ENCODE measurements around the gene SHB. TPM values are rescaled to one million over a fixed set of nuclear protein-coding genes. Genes with fewer than 3 reads are reported as not detected.

The SHB gene
- total RNA-seq, 2 donors from 2014 or later = 33.9 to 39.9 TPM

- Histone ChIP-seq H3K4me3 (no peak overlapping the region), H3K27ac (peak overlapping the region; percentile 82 to 92), H3K9me3 (no peaks in the 10 kb centered on the region), H3K27me3 (no peaks in the 10 kb centered on the region), H3K36me3 (no peaks in the 10 kb centered on the region), H3K4me1 (peaks cover 0 to 86% of the 10 kb centered on the region in 2 donors)
- DNase-seq (ENCODE audit: low spot score) = no peak
- TF ChIP-seq, protein P1, sequence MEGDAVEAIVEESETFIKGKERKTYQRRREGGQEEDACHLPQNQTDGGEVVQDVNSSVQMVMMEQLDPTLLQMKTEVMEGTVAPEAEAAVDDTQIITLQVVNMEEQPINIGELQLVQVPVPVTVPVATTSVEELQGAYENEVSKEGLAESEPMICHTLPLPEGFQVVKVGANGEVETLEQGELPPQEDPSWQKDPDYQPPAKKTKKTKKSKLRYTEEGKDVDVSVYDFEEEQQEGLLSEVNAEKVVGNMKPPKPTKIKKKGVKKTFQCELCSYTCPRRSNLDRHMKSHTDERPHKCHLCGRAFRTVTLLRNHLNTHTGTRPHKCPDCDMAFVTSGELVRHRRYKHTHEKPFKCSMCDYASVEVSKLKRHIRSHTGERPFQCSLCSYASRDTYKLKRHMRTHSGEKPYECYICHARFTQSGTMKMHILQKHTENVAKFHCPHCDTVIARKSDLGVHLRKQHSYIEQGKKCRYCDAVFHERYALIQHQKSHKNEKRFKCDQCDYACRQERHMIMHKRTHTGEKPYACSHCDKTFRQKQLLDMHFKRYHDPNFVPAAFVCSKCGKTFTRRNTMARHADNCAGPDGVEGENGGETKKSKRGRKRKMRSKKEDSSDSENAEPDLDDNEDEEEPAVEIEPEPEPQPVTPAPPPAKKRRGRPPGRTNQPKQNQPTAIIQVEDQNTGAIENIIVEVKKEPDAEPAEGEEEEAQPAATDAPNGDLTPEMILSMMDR (IDR thresholded peaks at IDR 0.05) = no peak
Observed at GRCh38 chr9:37995961-37996818, 72.8 kb downstream of the SHB start.

GRCh38 chr9:37995348-37995737 is 73.7 kb downstream of the SHB start:
- H3K9me3 ChIP-seq = no peaks in the 10 kb centered on the region
- H3K36me3 ChIP-seq = no peaks in the 10 kb centered on the region
- H3K27ac ChIP-seq = peak overlapping the region; percentile 82 to 92
- H3K4me3 ChIP-seq = no peak overlapping the region
- no peaks in the 10 kb centered on the region for H3K27me3 ChIP-seq
- DNase-seq (ENCODE audit: low spot score) = no peak
- TF ChIP-seq, protein P1 (IDR thresholded peaks at IDR 0.05) = no peak
- peaks cover 0 to 83% of the 10 kb centered on the region in 2 donors for H3K4me1 ChIP-seq

GRCh38 chr9:37994639-37995347 is 74.2 kb downstream of the SHB start:
- TF ChIP-seq, protein P1 (IDR thresholded peaks at IDR 0.05) = no peak
- peaks cover 0 to 83% of the 10 kb centered on the region in 2 donors for H3K4me1 ChIP-seq
- no peaks in the 10 kb centered on the region for H3K9me3 ChIP-seq
- peak overlapping the region; percentile 82 to 92 for H3K27ac ChIP-seq
- H3K36me3 ChIP-seq = no peaks in the 10 kb centered on the region
- no peak overlapping the region for H3K4me3 ChIP-seq
- peak; percentile 89 for DNase-seq (ENCODE audit: low spot score)
- no peaks in the 10 kb centered on the region for H3K27me3 ChIP-seq

GRCh38 chr9:37992924-37993349 is 76.1 kb downstream of the SHB start:
- no peaks in the 10 kb centered on the region for H3K9me3 ChIP-seq
- H3K27me3 ChIP-seq = no peaks in the 10 kb centered on the region
- no peaks in the 10 kb centered on the region for H3K36me3 ChIP-seq
- DNase-seq (ENCODE audit: low spot score) = no peak
- peak overlapping the region; percentile 82 to 92 for H3K27ac ChIP-seq
- TF ChIP-seq, protein P1 (IDR thresholded peaks at IDR 0.05) = no peak
- H3K4me3 ChIP-seq = no peak overlapping the region
- peaks cover 0 to 79% of the 10 kb centered on the region in 2 donors for H3K4me1 ChIP-seq

DNA sequence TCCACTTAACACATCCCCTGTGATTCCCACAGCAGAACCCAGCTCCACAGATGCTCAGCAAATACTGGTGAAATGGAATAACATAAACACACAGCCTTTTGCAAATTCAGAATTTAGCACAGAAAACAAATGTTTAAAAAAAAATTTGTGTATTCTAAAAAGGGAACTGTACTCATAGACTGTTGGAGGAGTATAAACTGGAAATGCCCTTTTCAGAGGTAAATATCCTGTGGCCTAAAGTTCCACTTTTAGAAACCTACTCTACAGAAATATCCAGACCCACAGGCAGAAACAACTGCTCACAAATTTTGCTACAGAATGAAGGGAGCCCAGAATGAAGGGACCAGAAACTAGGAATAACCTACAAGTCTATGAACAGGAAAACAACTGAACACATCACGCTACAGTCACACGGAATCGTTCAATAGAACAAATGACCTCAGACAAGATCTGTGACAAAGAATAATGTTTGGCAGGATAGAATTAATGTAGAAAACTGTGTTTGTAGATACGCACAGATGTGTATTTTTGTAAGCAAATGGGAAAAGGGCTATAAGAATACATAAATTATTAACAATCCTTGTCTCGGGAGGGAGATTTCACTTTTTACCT is 78.5 kb downstream of the SHB start:
- Histone ChIP-seq H3K4me1 (peaks cover 0 to 78% of the 10 kb centered on the region in 2 donors), H3K27ac (peak overlapping the region in 1 of 2 donors; percentile 28), H3K4me3 (no peak overlapping the region), H3K9me3 (no peaks in the 10 kb centered on the region), H3K36me3 (no peaks in the 10 kb centered on the region), H3K27me3 (no peaks in the 10 kb centered on the region)
- no peak for DNase-seq (ENCODE audit: low spot score)
- TF ChIP-seq, protein P1 (IDR thresholded peaks at IDR 0.05) = no peak
